Cardiac muscle cell (in vitro differentiated cells and primary cell): ENCODE data around the gene ADGRE1. TPM values are rescaled to one million over a fixed set of nuclear protein-coding genes. Genes with fewer than 3 reads are reported as not detected.

Experiments
- DNase-seq, 2 donors: peaks; one replicate each; pipeline versions ENCODE4 v3.0.0 to v3.0.0-alpha.2; 2010 to 2017; ENCODE audit warnings: low read depth in 1 of 2, low spot score in 1 of 2
- H3K27ac ChIP-seq: fragments of 200-600 bp; sonication (generic); 2 replicates; pipeline ENCODE4 v1.5.1; 2016
- H3K27me3 ChIP-seq: fragments of 200-600 bp; sonication (generic); 2 replicates; pipeline ENCODE4 v1.6.0; 2016; ENCODE audit warnings: control low read depth
- H3K36me3 ChIP-seq: fragments of 200-600 bp; sonication (generic); 2 replicates; pipeline ENCODE4 v1.5.1; 2016; ENCODE audit warnings: control low read depth
- H3K4me1 ChIP-seq: fragments of 200-600 bp; sonication (generic); 2 replicates; pipeline ENCODE4 v1.8.1; 2017; ENCODE audit warnings: low read depth, mild to moderate bottlenecking, mixed run types
- H3K4me3 ChIP-seq: fragments of 200-600 bp; sonication (generic); 2 replicates; pipeline ENCODE4 v1.5.1; 2016; ENCODE audit warnings: mild to moderate bottlenecking
- H3K9me3 ChIP-seq: fragments of 200-600 bp; sonication (generic); 2 replicates; pipeline ENCODE4 v1.5.1; 2017; ENCODE audit warnings: low read depth, mild to moderate bottlenecking, control low read depth
- polyA plus RNA-seq: library from polyadenylated mRNA; unstranded; fragments of >200 nt; fragmentation: Nextera tagmentation; extraction: Ambion mirVana; gene quantifications from 2 replicates; pipeline ENCODE4 v1.2.1, GENCODE V29; 2016
- total RNA-seq: library from RNA; depleted of rRNA; stranded (reverse); fragments of >200 nt; gene quantifications from 2 replicates; pipeline ENCODE4 v1.2.3, GENCODE V29; 2016
- TF ChIP-seq, protein P1 (sequence below): IDR thresholded peaks from 2 replicates; pipeline ENCODE4 v1.5.1; 2012; ENCODE audit warnings: low read depth, mild to moderate bottlenecking, low read length

Gene ADGRE1
- total and polyA plus RNA-seq, 2 experiments from 2014 or later: not detected

DNA sequence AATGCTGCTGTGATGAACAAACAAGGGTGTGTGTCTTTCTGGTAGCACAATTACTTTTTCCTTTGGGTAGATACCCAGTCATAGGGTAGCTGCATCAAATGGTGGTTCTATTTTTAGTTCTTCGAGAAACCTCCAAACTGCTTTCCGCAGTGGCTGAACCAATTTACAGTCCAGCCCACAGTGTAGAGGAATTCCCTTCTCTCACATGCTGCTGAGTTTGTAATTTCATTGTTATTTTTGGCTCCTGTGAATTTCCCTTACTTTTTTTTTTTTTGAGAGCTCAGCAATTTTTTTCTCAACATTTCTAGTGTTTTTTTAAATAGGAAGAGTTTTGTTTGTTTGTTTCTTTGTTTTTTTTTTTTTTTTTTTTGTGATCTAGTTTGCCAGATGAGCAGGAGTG is 37.5 kb upstream of the ADGRE1 start:
- Histone ChIP-seq H3K27me3 (no peaks in the 10 kb centered on the region), H3K27ac (no peak overlapping the region), H3K4me3 (no peak overlapping the region), H3K9me3 (no peaks in the 10 kb centered on the region), H3K36me3 (no peaks in the 10 kb centered on the region), H3K4me1 (no peaks in the 10 kb centered on the region)
- DNase-seq: peak in 1 of 2 donors; percentile 57
- TF ChIP-seq, protein P1, sequence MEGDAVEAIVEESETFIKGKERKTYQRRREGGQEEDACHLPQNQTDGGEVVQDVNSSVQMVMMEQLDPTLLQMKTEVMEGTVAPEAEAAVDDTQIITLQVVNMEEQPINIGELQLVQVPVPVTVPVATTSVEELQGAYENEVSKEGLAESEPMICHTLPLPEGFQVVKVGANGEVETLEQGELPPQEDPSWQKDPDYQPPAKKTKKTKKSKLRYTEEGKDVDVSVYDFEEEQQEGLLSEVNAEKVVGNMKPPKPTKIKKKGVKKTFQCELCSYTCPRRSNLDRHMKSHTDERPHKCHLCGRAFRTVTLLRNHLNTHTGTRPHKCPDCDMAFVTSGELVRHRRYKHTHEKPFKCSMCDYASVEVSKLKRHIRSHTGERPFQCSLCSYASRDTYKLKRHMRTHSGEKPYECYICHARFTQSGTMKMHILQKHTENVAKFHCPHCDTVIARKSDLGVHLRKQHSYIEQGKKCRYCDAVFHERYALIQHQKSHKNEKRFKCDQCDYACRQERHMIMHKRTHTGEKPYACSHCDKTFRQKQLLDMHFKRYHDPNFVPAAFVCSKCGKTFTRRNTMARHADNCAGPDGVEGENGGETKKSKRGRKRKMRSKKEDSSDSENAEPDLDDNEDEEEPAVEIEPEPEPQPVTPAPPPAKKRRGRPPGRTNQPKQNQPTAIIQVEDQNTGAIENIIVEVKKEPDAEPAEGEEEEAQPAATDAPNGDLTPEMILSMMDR: no peak

GRCh38 chr19:6851359-6851758 is 36.0 kb upstream of the ADGRE1 start:
- Histone ChIP-seq H3K9me3 (no peaks in the 10 kb centered on the region), H3K27ac (no peak overlapping the region), H3K27me3 (no peaks in the 10 kb centered on the region), H3K4me3 (no peak overlapping the region), H3K36me3 (no peaks in the 10 kb centered on the region), H3K4me1 (no peaks in the 10 kb centered on the region)
- no peak for DNase-seq
- TF ChIP-seq, protein P1: no peak

DNA sequence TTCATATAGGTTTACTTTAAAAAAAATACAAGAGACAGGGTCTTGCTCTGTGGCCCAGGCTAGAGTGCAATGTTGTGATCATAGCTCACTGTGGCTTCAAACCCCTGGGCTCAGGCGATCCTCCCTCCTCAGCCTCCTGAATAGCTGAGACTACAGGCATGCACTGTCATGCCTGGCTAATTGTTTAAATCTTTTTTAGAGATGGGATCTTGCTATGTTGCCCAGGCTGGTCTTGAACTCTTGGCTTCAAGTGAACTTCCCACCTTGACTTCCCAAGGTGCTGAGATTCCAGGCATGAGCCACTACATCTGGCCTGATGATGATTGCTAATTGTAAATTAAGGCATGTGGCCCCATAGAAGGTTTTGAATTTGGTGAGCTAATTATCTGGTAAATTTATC is 35.4 kb upstream of the ADGRE1 start:
- Histone ChIP-seq H3K27me3 (no peaks in the 10 kb centered on the region), H3K36me3 (no peaks in the 10 kb centered on the region), H3K4me1 (no peaks in the 10 kb centered on the region), H3K4me3 (no peak overlapping the region), H3K27ac (no peak overlapping the region), H3K9me3 (no peaks in the 10 kb centered on the region)
- TF ChIP-seq, protein P1: no peak
- DNase-seq: no peak

GRCh38 chr19:6853868-6854267 is 33.5 kb upstream of the ADGRE1 start:
- Histone ChIP-seq H3K4me1 (no peaks in the 10 kb centered on the region), H3K4me3 (no peak overlapping the region), H3K27me3 (no peaks in the 10 kb centered on the region), H3K36me3 (no peaks in the 10 kb centered on the region), H3K27ac (no peak overlapping the region), H3K9me3 (no peaks in the 10 kb centered on the region)
- no peak for DNase-seq
- TF ChIP-seq, protein P1: no peak

DNA sequence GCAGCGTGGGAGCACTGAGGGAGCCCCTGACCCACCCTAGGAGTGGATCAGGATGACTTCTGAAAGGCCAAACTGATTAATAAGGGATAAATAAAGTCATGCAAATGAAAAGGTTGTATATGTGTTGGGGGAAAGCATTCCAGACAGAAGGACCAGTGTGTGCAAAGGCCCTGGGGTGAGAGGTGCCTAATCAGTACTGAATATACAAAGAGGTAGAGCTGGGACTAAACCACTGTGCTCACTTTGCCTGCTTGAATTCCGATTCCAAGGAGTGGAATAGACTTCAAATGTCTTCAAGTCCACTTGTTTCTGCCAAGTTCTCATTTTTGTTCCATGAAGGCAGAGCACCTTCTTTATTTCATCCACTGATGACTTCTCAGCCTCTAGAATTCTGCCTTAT is 32.6 kb upstream of the ADGRE1 start:
- Histone ChIP-seq H3K36me3 (no peaks in the 10 kb centered on the region), H3K4me1 (no peaks in the 10 kb centered on the region), H3K27ac (no peak overlapping the region), H3K27me3 (no peaks in the 10 kb centered on the region), H3K4me3 (no peak overlapping the region), H3K9me3 (no peaks in the 10 kb centered on the region)
- TF ChIP-seq, protein P1: no peak
- DNase-seq: no peak
